Activated T-cell treated with anti-CD3 and anti-CD28 coated beads, Interleukin-2, amount 50 U/mL, for 1 hour (primary cell): Measurements from ENCODE around the gene ACAD10.

Experiments
- DNase-seq: peaks from one replicate; pipeline ENCODE4 v3.0.0-alpha.2; 2020

Gene ACAD10

GRCh38 chr12:111780166-111780565 is 94.3 kb downstream of the ACAD10 start:
- no peak for DNase-seq

GRCh38 chr12:111780615-111781014 is 94.8 kb downstream of the ACAD10 start:
- DNase-seq: no peak

GRCh38 chr12:111781085-111781658 is 95.3 kb downstream of the ACAD10 start:
- DNase-seq: no peak

GRCh38 chr12:111783046-111783445 is 97.2 kb downstream of the ACAD10 start:
- DNase-seq: no peak

GRCh38 chr12:111784953-111785352 is 99.1 kb downstream of the ACAD10 start:
- DNase-seq: no peak

- no peak for DNase-seq
These were observed 99.8 kb downstream of the ACAD10 start for GRCh38 chr12:111785651-111786050.

GRCh38 chr12:111788178-111788654 is 102.4 kb downstream of the ACAD10 start:
- no peak for DNase-seq

- DNase-seq: no peak
These were observed 103.9 kb downstream of the ACAD10 start for GRCh38 chr12:111789779-111790178.

- DNase-seq: no peak
These were observed 105.7 kb downstream of the ACAD10 start for GRCh38 chr12:111791507-111791906.

- DNase-seq: no peak
These were observed 106.5 kb downstream of the ACAD10 start for GRCh38 chr12:111792155-111792855.

GRCh38 chr12:111792856-111793235 is 107.0 kb downstream of the ACAD10 start:
- DNase-seq: no peak

- DNase-seq: no peak
These were observed 112.3 kb downstream of the ACAD10 start for GRCh38 chr12:111798182-111798581.

- no peak for DNase-seq
These were observed 113.9 kb downstream of the ACAD10 start for GRCh38 chr12:111799758-111800157.

GRCh38 chr12:111803038-111803626 is 117.3 kb downstream of the ACAD10 start:
- DNase-seq: no peak

GRCh38 chr12:111803851-111804250 is 118.0 kb downstream of the ACAD10 start:
- DNase-seq: no peak

- DNase-seq: no peak
These were observed 120.5 kb downstream of the ACAD10 start for GRCh38 chr12:111806304-111806703.
